Prostate gland (tissue), 2 donors: ENCODE data around the gene PDE5A. TPM values are rescaled to one million over a fixed set of nuclear protein-coding genes. Genes with fewer than 3 reads are reported as not detected.

Experiments used
- DNase-seq: peaks from one replicate; pipeline ENCODE4 v3.0.0-alpha.2; 2019; ENCODE audit warnings: low spot score
- H3K27ac ChIP-seq, 2 donors: fragments of 200-600 bp; sonication (generic); 2 replicates each; pipeline ENCODE4 v1.5.1; 2017 to 2019
- H3K27me3 ChIP-seq: fragments of 200-600 bp; sonication (generic); replicated peaks from 2 replicates; pipeline ENCODE4 v1.5.1; 2019; ENCODE audit not compliant: insufficient read depth
- H3K36me3 ChIP-seq, 2 donors: fragments of 200-600 bp; sonication (generic); 1 replicate in 1 of 2; 2 replicates in 1 of 2; pipeline versions ENCODE4 v1.5.1 to v1.8.1; 2017 to 2019
- H3K4me1 ChIP-seq: fragments of 200-600 bp; sonication (generic); replicated peaks from 2 replicates; pipeline ENCODE4 v1.5.1; 2019
- H3K4me3 ChIP-seq, 2 donors: fragments of 200-600 bp; sonication (generic); 2 replicates each; pipeline ENCODE4 v1.5.1; 2017 to 2019
- H3K9me3 ChIP-seq: fragments of 200-600 bp; sonication (generic); 2 replicates; pipeline ENCODE4 v1.5.1; 2017
- POLR2A ChIP-seq: fragments of 450-650 bp; IDR thresholded peaks from one replicate; pipeline ENCODE4 v1.6.1; 2016; ENCODE audit warnings: antibody characterized with exemption, mild to moderate bottlenecking
- POLR2AphosphoS5 ChIP-seq: sonication (generic); formaldehyde crosslinking; IDR thresholded peaks from one replicate; pipeline ENCODE4 v1.6.1; 2017; ENCODE audit warnings: antibody characterized with exemption
- WGBS: methylation state at CpG from one replicate; pipeline ENCODE4 v1.1.5; 2018; 5-methylcytosine and 5-hydroxymethylcytosine counted together
- intact Hi-C: fragments of 100-400 bp; cut with DNase I; formaldehyde crosslinking; loops from one replicate; pipeline ENCODE4 v1.14.2; 2022
- total RNA-seq, 2 donors: library from RNA; depleted of rRNA; stranded (reverse); fragments of >200 nt; gene quantifications; one replicate each; pipeline ENCODE4 v1.1.0, GENCODE V29; 2016
- TF ChIP-seq, protein P1 (sequence below), 4 experiments: fragments of 200-600 bp in 2 of 4; fragments of 450-650 bp in 2 of 4; sonication (generic) in 2 of 4; IDR thresholded peaks; 1 replicate in 3 of 4; 2 replicates in 1 of 4; pipeline ENCODE4 v1.5.1; 2016 to 2019; ENCODE audit warnings: antibody characterized with exemption in 4 of 4, mild to moderate bottlenecking in 2 of 4, moderate library complexity in 2 of 4

PDE5A gene
- total RNA-seq, 2 donors from 2014 or later, result 46.0 to 49.6 TPM

- intact Hi-C loops, result loop anchor here (10.0 kb wide), 1 partner anchor 517 kb away; no protein-coding TSS in a partner anchor
- TF ChIP-seq POLR2A (no peak), POLR2AphosphoS5 (no peak)
- TF ChIP-seq, protein P1, sequence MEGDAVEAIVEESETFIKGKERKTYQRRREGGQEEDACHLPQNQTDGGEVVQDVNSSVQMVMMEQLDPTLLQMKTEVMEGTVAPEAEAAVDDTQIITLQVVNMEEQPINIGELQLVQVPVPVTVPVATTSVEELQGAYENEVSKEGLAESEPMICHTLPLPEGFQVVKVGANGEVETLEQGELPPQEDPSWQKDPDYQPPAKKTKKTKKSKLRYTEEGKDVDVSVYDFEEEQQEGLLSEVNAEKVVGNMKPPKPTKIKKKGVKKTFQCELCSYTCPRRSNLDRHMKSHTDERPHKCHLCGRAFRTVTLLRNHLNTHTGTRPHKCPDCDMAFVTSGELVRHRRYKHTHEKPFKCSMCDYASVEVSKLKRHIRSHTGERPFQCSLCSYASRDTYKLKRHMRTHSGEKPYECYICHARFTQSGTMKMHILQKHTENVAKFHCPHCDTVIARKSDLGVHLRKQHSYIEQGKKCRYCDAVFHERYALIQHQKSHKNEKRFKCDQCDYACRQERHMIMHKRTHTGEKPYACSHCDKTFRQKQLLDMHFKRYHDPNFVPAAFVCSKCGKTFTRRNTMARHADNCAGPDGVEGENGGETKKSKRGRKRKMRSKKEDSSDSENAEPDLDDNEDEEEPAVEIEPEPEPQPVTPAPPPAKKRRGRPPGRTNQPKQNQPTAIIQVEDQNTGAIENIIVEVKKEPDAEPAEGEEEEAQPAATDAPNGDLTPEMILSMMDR (IDR thresholded peaks at IDR 0.05), result no peak
- no peak overlapping the region for H3K4me3 ChIP-seq
- H3K4me1 ChIP-seq, result no peaks in the 10 kb centered on the region
- no peaks in the 10 kb centered on the region for H3K9me3 ChIP-seq
- H3K36me3 ChIP-seq, result no peaks in the 10 kb centered on the region
- 69% methylated on average over 2 of the region's 2 CpGs for WGBS
- no peak for DNase-seq
- H3K27ac ChIP-seq, result no peak overlapping the region
- no peaks in the 10 kb centered on the region for H3K27me3 ChIP-seq
Observed at GRCh38 chr4:119501740-119502139, 126.9 kb downstream of the PDE5A start.

DNA sequence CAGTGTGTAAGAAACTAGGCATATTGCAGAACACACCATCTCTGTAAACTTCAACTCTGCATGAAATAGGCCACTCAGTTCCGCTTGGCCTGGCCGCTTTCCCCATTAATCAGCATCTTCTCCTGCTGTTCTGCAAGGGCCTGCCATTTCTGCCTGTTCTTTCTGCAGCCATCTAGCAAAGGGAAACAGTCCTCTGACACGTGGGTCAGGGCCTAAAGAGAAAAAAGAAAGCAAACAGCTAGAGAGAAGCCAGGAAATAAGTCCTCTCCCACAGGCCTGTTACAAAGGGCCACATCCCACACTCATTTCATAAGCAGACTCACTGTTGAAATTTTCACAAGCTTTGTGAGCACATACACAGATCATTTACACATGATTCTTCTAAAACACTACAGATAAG, 130.1 kb downstream of the PDE5A start:
- intact Hi-C loops, result loop anchor here (10.0 kb wide), 1 partner anchor 184 kb away; no protein-coding TSS in a partner anchor
- Histone ChIP-seq H3K4me1 (no peaks in the 10 kb centered on the region), H3K4me3 (no peak overlapping the region), H3K9me3 (no peaks in the 10 kb centered on the region), H3K36me3 (no peaks in the 10 kb centered on the region), H3K27me3 (no peaks in the 10 kb centered on the region), H3K27ac (peak overlapping the region; percentile 8 to 20)
- TF ChIP-seq POLR2A, result no peak
- TF ChIP-seq, protein P1 (IDR thresholded peaks at IDR 0.05), result no peak
- TF ChIP-seq POLR2AphosphoS5, result peak; percentile 48
- no peak for DNase-seq
- 44% methylated on average over 3 of the region's 3 CpGs for WGBS

DNA sequence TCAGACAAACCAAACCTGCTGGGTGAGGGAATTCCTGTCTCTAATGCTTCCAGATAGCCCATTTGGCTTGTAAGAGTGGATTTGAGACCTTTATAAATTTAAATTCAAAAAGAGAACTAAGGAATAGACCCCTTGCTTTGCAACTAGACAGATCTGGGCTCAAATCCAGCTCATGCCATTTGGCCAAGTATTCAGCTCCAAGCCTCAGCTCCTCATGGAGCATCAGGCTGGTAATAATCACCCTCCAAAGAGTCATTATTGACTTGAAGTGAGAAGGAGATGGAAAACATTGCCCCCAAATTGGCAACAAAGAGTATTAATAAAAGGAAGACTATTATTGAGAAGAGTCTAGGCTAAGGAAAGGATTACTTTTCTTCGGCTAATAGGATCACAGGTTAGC, 134.7 kb downstream of the PDE5A start:
- TF ChIP-seq POLR2AphosphoS5, result no peak
- TF ChIP-seq, protein P1 (IDR thresholded peaks at IDR 0.05), result no peak
- TF ChIP-seq POLR2A, result no peak
- H3K27ac ChIP-seq, result no peak overlapping the region
- no peaks in the 10 kb centered on the region for H3K36me3 ChIP-seq
- H3K27me3 ChIP-seq, result no peaks in the 10 kb centered on the region
- H3K4me3 ChIP-seq, result no peak overlapping the region
- intact Hi-C loops, result loop anchor here (10.0 kb wide), 1 partner anchor 179 kb away; no protein-coding TSS in a partner anchor
- WGBS, result 96% methylated on average over 1 of the region's 1 CpG
- no peaks in the 10 kb centered on the region for H3K4me1 ChIP-seq
- DNase-seq, result no peak
- no peaks in the 10 kb centered on the region for H3K9me3 ChIP-seq

- H3K4me3 ChIP-seq, result no peak overlapping the region
- TF ChIP-seq, protein P1 (IDR thresholded peaks at IDR 0.05), result peak in 1 of 4 experiments; percentile 12
- TF ChIP-seq POLR2A, result no peak
- intact Hi-C loops, result loop anchor here (10.0 kb wide), 1 partner anchor 179 kb away; no protein-coding TSS in a partner anchor
- H3K36me3 ChIP-seq, result no peaks in the 10 kb centered on the region
- no peaks in the 10 kb centered on the region for H3K9me3 ChIP-seq
- no peaks in the 10 kb centered on the region for H3K27me3 ChIP-seq
- WGBS, result 95% methylated on average over 1 of the region's 1 CpG
- no peaks in the 10 kb centered on the region for H3K4me1 ChIP-seq
- H3K27ac ChIP-seq, result no peak overlapping the region
- no peak for DNase-seq
Observed at GRCh38 chr4:119493419-119493818, 135.2 kb downstream of the PDE5A start.

GRCh38 chr4:119490335-119490734, 138.3 kb downstream of the PDE5A start:
- DNase-seq, result no peak
- Histone ChIP-seq H3K27ac (no peak overlapping the region), H3K36me3 (no peaks in the 10 kb centered on the region), H3K4me3 (no peak overlapping the region), H3K4me1 (no peaks in the 10 kb centered on the region), H3K27me3 (no peaks in the 10 kb centered on the region), H3K9me3 (no peaks in the 10 kb centered on the region)
- TF ChIP-seq POLR2A, result no peak
- no peak for TF ChIP-seq POLR2AphosphoS5
- TF ChIP-seq, protein P1 (IDR thresholded peaks at IDR 0.05), result peak in 1 of 4 experiments; percentile 6
- 56% methylated on average over 3 of the region's 3 CpGs for WGBS
- intact Hi-C loops, result loop anchor here (10.0 kb wide), 1 partner anchor 176 kb away; no protein-coding TSS in a partner anchor
